HG02571 (cell line): ENCODE data around the gene MAP3K19.
"Not testable (repeated sequence)": the region's sequence is repeated elsewhere in the genome, so short reads cannot be mapped to it uniquely, and the experiment has no call there.

ENCODE experiments used
- ATAC-seq: cut with Tn5 transposase; IDR thresholded peaks from one replicate; pipeline ENCODE4 v1.9.1; 2021; ENCODE audit warnings: mild to moderate bottlenecking, moderate library complexity; ENCODE audit not compliant: unreplicated experiment

The MAP3K19 gene

GRCh38 chr2:135047300-135047699, at the start of gene MAP3K19:
MAP3K19 (minus strand) TSS chr2:135047447; CDS start chr2:135024647, 22,800 bp downstream.
- no peak for ATAC-seq

- ATAC-seq, result no peak
These were observed 49.6 kb upstream of the MAP3K19 start for GRCh38 chr2:135096665-135097446.

GRCh38 chr2:135095591-135095990, 48.3 kb upstream of the MAP3K19 start:
- no peak for ATAC-seq

GRCh38 chr2:135094508-135094907, 47.3 kb upstream of the MAP3K19 start:
- no peak for ATAC-seq

- no peak for ATAC-seq
These were observed 46.6 kb upstream of the MAP3K19 start for GRCh38 chr2:135093670-135094330.

- no peak for ATAC-seq
These were observed 45.9 kb upstream of the MAP3K19 start for GRCh38 chr2:135093193-135093592.

- no peak for ATAC-seq
These were observed 44.4 kb upstream of the MAP3K19 start for GRCh38 chr2:135091681-135092080.

GRCh38 chr2:135089597-135089996, 42.4 kb upstream of the MAP3K19 start:
- ATAC-seq, result not testable (repeated sequence)

- no peak for ATAC-seq
These were observed 39.0 kb upstream of the MAP3K19 start for GRCh38 chr2:135086222-135086621.

GRCh38 chr2:135078417-135078816, 31.2 kb upstream of the MAP3K19 start:
- ATAC-seq, result no peak

- ATAC-seq, result no peak
These were observed 29.3 kb upstream of the MAP3K19 start for GRCh38 chr2:135076556-135076955.

- no peak for ATAC-seq
These were observed 27.0 kb upstream of the MAP3K19 start for GRCh38 chr2:135074216-135074615.

- ATAC-seq, result no peak
These were observed 25.1 kb upstream of the MAP3K19 start for GRCh38 chr2:135072125-135072997.

GRCh38 chr2:135066710-135067109, 19.5 kb upstream of the MAP3K19 start:
- ATAC-seq, result no peak

GRCh38 chr2:135064149-135064548, 16.9 kb upstream of the MAP3K19 start:
- no peak for ATAC-seq

GRCh38 chr2:135063210-135063609, 16.0 kb upstream of the MAP3K19 start:
- ATAC-seq, result no peak

- ATAC-seq, result no peak
These were observed 12.3 kb upstream of the MAP3K19 start for GRCh38 chr2:135059577-135059976.

GRCh38 chr2:135056790-135057189, 9.5 kb upstream of the MAP3K19 start:
- no peak for ATAC-seq

- ATAC-seq, result no peak
These were observed 8.0 kb upstream of the MAP3K19 start for GRCh38 chr2:135055182-135055786.

- ATAC-seq, result peak; percentile 40
These were observed 5.8 kb upstream of the MAP3K19 start for GRCh38 chr2:135052997-135053474.
